Endometrial microvascular endothelial cells (primary cell): ENCODE results near the gene E4F1. TPM values are rescaled to one million over a fixed set of nuclear protein-coding genes. Genes with fewer than 3 reads are reported as not detected.

Source experiments
- in situ Hi-C: cut with HindIII; loops from 2 replicates; pipeline ENCODE4 v1.10.0; 2017; ENCODE audit warnings: low sequenced_read_pairs, low pct_unique_long_range_greater_than_20kb; ENCODE audit errors: inconsistent ontology term
- total RNA-seq: library from RNA; depleted of rRNA; stranded (reverse); fragments of >200 nt; gene quantifications from one replicate; pipeline ENCODE4 v1.2.3, GENCODE V29; 2015; ENCODE audit errors: inconsistent ontology term

The E4F1 gene
- total RNA-seq, 1 donor from 2014 or later: 34.6 TPM

- in situ Hi-C loops: no loop called here
Measured at GRCh38 chr16:2280981-2281542, 57.7 kb downstream of the E4F1 start.

- in situ Hi-C loops: no loop called here
Measured at GRCh38 chr16:2282262-2282661, 58.9 kb downstream of the E4F1 start.

DNA sequence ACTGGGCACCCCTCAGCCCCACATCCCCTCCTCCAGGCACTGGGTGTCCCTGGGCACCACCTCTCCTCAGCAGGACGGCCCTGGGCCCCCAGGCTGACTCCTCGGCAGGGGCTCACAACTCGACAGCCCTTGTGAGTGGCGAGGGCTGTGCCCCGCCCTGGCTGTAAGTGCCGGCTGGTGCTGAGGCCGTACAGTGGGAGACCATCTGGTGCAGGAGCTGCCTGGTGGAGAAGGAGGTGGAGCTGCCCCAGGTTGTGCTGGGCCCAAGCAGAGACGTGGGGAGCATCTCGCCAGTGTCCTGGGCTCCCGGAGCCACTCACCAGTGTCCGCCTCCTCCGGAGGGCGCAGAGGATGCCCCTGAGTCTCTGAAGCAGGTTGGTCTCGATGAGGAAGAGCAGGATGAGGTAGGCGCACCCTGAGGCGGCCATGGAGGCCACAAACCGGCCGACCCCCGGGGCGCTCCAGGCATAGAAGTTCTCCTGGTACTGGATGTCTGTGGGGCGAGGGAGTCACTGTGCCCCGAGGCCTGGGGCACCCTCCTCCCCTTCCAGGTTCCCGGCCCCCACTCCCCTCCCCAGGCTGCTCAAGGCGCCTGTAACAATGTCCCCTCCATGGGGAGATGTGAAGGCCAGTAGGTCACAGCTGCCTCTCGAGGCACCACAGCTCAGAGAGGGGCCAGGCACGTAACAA, 59.6 kb downstream of the E4F1 start:
- in situ Hi-C loops: no loop called here

DNA sequence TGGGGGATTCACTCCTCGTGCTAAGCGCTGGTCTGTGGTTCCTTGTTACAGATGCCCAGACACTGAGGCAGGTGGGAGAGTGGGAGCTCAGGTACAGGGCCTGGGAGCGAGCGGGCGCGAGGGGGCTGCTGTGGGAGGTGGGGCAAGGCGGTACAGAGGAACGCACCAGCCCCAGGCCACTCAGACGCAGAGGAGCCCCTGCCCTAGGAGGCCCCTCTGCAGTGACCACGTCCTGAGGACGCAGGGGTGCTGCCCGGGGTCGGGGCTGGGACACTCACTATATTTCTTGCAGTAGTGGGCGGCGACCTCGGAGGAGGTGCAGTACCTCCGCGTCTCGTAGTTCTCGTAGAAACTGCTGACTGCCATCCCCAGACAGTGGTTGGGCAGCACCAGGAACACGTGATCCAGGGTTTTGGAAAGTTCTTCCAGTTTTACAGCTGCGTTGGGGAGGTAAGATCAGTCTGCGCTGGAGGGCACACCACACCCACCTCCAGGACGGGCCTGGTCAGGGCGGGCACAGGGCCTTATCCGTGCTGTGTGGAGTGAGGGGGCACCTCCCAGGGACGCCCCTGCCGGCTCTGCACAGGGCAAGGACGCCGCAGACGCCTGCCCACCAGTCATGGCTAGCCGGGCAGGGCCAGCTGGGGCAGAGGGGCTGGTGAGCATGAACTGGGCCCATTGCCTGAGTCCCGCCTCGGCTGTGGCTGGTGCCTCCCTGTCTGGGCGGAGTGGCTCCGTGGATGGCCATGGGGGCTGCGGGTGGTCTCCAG, 60.8 kb downstream of the E4F1 start:
- in situ Hi-C loops: no loop called here

GRCh38 chr16:2284797-2285576, 61.6 kb downstream of the E4F1 start:
- in situ Hi-C loops: no loop called here

Other genes with a start within 250 kb of the E4F1 start
- gene NOXO1, start 242.1 kb upstream of the E4F1 start, total RNA-seq: 0.09 TPM
- gene GFER, start 239.4 kb upstream of the E4F1 start, total RNA-seq: 17.2 TPM
- not detected for gene SYNGR3, start 233.6 kb upstream of the E4F1 start, total RNA-seq
- gene ZNF598, start 213.8 kb upstream of the E4F1 start, total RNA-seq: 50.6 TPM
- not detected for gene NPW, start 203.8 kb upstream of the E4F1 start, total RNA-seq
- gene NHERF2, start 196.7 kb upstream of the E4F1 start, total RNA-seq: 194 TPM
- 38.8 TPM for gene NTHL1, start 175.8 kb upstream of the E4F1 start, total RNA-seq
- gene TSC2, start 175.6 kb upstream of the E4F1 start, total RNA-seq: 59.2 TPM
- 53.8 TPM for gene PKD1, start 87.7 kb upstream of the E4F1 start, total RNA-seq
- gene RAB26, start 75.0 kb upstream of the E4F1 start, total RNA-seq: 0.74 TPM
- 87.3 TPM for gene TRAF7, start 67.8 kb upstream of the E4F1 start, total RNA-seq
- not detected for gene CASKIN1, start 27.0 kb upstream of the E4F1 start, total RNA-seq
- 40.6 TPM for gene MLST8, start 18.1 kb upstream of the E4F1 start, total RNA-seq
- gene BRICD5, start 12.7 kb upstream of the E4F1 start, total RNA-seq: 1.9 TPM
- gene PGP, start 8.8 kb upstream of the E4F1 start, total RNA-seq: 21.6 TPM
- 0.09 TPM for gene DNASE1L2, start 12.9 kb downstream of the E4F1 start, total RNA-seq
- gene ECI1, start 28.0 kb downstream of the E4F1 start, total RNA-seq: 31.7 TPM
- 177 TPM for gene RNPS1, start 44.5 kb downstream of the E4F1 start, total RNA-seq
- 43.3 TPM for gene ABCA3, start 117.1 kb downstream of the E4F1 start, total RNA-seq
- gene CCNF, start 205.9 kb downstream of the E4F1 start, total RNA-seq: 43.1 TPM
- 10.1 TPM for gene TEDC2, start 236.5 kb downstream of the E4F1 start, total RNA-seq
- gene NTN3, start 247.7 kb downstream of the E4F1 start, total RNA-seq: not detected